HEK293 (cell line): Measurements from ENCODE around the gene R3HDM2.

ENCODE experiments used
- CTCF ChIA-PET: fragments of 350-600 bp; formaldehyde crosslinking; extraction: SDS; loops from one replicate; lab custom pipeline; 2021; ENCODE audit warnings: antibody characterized with exemption; lab: Yijun Ruan, JAX
- POLR2A ChIA-PET: fragments of 300-600 bp; formaldehyde crosslinking; extraction: SDS; loops from one replicate; lab custom pipeline; 2020; ENCODE audit warnings: antibody characterized with exemption, inconsistent platforms; lab: Yijun Ruan, JAX
- H3K27ac ChIP-seq: fragments of 200-500 bp; sonication (Bioruptor generic); 2 replicates; pipeline ENCODE4 v1.5.1; 2014; ENCODE audit warnings: low read depth, low read length, control low read depth, inconsistent platforms; ENCODE audit errors: extremely low read depth
- H3K36me3 ChIP-seq, 2 experiments: fragments of 200-500 bp in 1 of 2; sonication (Bioruptor generic) in 1 of 2; 1 replicate in 1 of 2; 2 replicates in 1 of 2; pipeline ENCODE4 v1.5.1; 2014 to 2017; ENCODE audit warnings: inconsistent platforms in 2 of 2, low read length in 2 of 2; ENCODE audit not compliant: control insufficient read depth in 2 of 2, insufficient read depth in 1 of 2
- H3K4me1 ChIP-seq: fragments of 200-500 bp; sonication (Bioruptor generic); 2 replicates; pipeline ENCODE4 v1.5.1; 2014; ENCODE audit warnings: mild to moderate bottlenecking, low read length, inconsistent platforms; ENCODE audit not compliant: control insufficient read depth, insufficient read depth
- H3K4me3 ChIP-seq: 2 replicates; pipeline ENCODE4 v1.5.1; 2011; ENCODE audit warnings: low read depth, mild to moderate bottlenecking, control low read depth, low read length, moderate library complexity
- H3K9me3 ChIP-seq: fragments of 200-500 bp; sonication (Bioruptor generic); 2 replicates; pipeline ENCODE4 v1.5.1; 2014; ENCODE audit warnings: low read depth, low read length, inconsistent platforms; ENCODE audit not compliant: control insufficient read depth, insufficient read depth
- BCL11B ChIP-seq: fragments of 450-650 bp; formaldehyde crosslinking; IDR thresholded peaks from 2 replicates; pipeline ENCODE4 v1.5.1; 2016; ENCODE audit warnings: low read depth, missing biosample characterization, missing genetic modification characterization
- GLIS1 ChIP-seq: fragments of 450-650 bp; formaldehyde crosslinking; IDR thresholded peaks from 2 replicates; pipeline ENCODE4 v1.5.1; 2016; ENCODE audit warnings: missing biosample characterization, missing genetic modification characterization
- GLIS2 ChIP-seq: fragments of 450-650 bp; formaldehyde crosslinking; IDR thresholded peaks from 2 replicates; pipeline ENCODE4 v1.5.1; 2016; ENCODE audit warnings: missing biosample characterization, missing genetic modification characterization
- KLF7 ChIP-seq: fragments of 450-650 bp; formaldehyde crosslinking; IDR thresholded peaks from 2 replicates; pipeline ENCODE4 v1.5.1; 2016; ENCODE audit warnings: missing biosample characterization, missing genetic modification characterization, borderline replicate concordance
- MYNN ChIP-seq: fragments of 450-650 bp; formaldehyde crosslinking; IDR thresholded peaks from 2 replicates; pipeline ENCODE4 v1.5.1; 2016; ENCODE audit warnings: missing biosample characterization, missing genetic modification characterization, borderline replicate concordance
- PRDM1 ChIP-seq: fragments of 450-650 bp; formaldehyde crosslinking; IDR thresholded peaks from 2 replicates; pipeline ENCODE4; 2016; ENCODE audit warnings: missing biosample characterization, missing genetic modification characterization
- SCRT2 ChIP-seq: fragments of 450-650 bp; formaldehyde crosslinking; IDR thresholded peaks from 2 replicates; pipeline ENCODE4 v1.5.1; 2016; ENCODE audit warnings: missing biosample characterization, missing genetic modification characterization
- TCF7L2 ChIP-seq: IDR thresholded peaks from 2 replicates; pipeline ENCODE4 v1.6.1; 2011; ENCODE audit warnings: low read depth, mild to moderate bottlenecking, inconsistent platforms, low read length, moderate library complexity, borderline replicate concordance
- TRIM28 ChIP-seq: IDR thresholded peaks from 2 replicates; pipeline ENCODE4 v1.6.1; 2011; ENCODE audit warnings: low read length, control low read depth, borderline replicate concordance
- YY1 ChIP-seq: fragments of 450-650 bp; formaldehyde crosslinking; IDR thresholded peaks from 2 replicates; pipeline ENCODE4 v1.5.1; 2018; ENCODE audit warnings: missing biosample characterization, missing genetic modification characterization
- ZBTB1 ChIP-seq: fragments of 450-650 bp; formaldehyde crosslinking; IDR thresholded peaks from 2 replicates; pipeline ENCODE4 v1.5.1; 2016; ENCODE audit warnings: missing biosample characterization, missing genetic modification characterization
- ZFP69B ChIP-seq: fragments of 450-650 bp; formaldehyde crosslinking; IDR thresholded peaks from 2 replicates; pipeline ENCODE4 v1.5.1; 2016; ENCODE audit warnings: missing biosample characterization, missing genetic modification characterization
- ZIC2 ChIP-seq: fragments of 450-650 bp; formaldehyde crosslinking; IDR thresholded peaks from 2 replicates; pipeline ENCODE4 v1.5.1; 2016; ENCODE audit warnings: missing biosample characterization, missing genetic modification characterization
- ZNF350 ChIP-seq: fragments of 450-650 bp; formaldehyde crosslinking; IDR thresholded peaks from 2 replicates; pipeline ENCODE4 v1.5.0; 2017; ENCODE audit warnings: missing biosample characterization, mild to moderate bottlenecking, missing genetic modification characterization
- ZNF366 ChIP-seq: fragments of 450-650 bp; formaldehyde crosslinking; conservative IDR thresholded peaks from 2 replicates; pipeline ENCODE4 v1.5.1; 2016; ENCODE audit warnings: missing biosample characterization, missing genetic modification characterization
- ZNF391 ChIP-seq: fragments of 450-650 bp; formaldehyde crosslinking; IDR thresholded peaks from 2 replicates; pipeline ENCODE4 v1.5.1; 2016; ENCODE audit warnings: low read depth, missing biosample characterization, missing genetic modification characterization, borderline replicate concordance
- ZNF398 ChIP-seq: fragments of 450-650 bp; formaldehyde crosslinking; IDR thresholded peaks from 2 replicates; pipeline ENCODE4 v1.5.1; 2017; ENCODE audit warnings: missing biosample characterization, missing genetic modification characterization
- ZNF423 ChIP-seq: fragments of 450-650 bp; formaldehyde crosslinking; IDR thresholded peaks from 2 replicates; pipeline ENCODE4 v1.5.1; 2016; ENCODE audit warnings: missing biosample characterization, missing genetic modification characterization
- ZNF449 ChIP-seq: fragments of 450-650 bp; formaldehyde crosslinking; IDR thresholded peaks from 2 replicates; pipeline ENCODE4 v1.5.1; 2017; ENCODE audit warnings: missing biosample characterization, mild to moderate bottlenecking, missing genetic modification characterization, moderate library complexity
- ZNF521 ChIP-seq: fragments of 450-650 bp; formaldehyde crosslinking; IDR thresholded peaks from 2 replicates; pipeline ENCODE4 v1.5.1; 2017; ENCODE audit warnings: missing biosample characterization, mild to moderate bottlenecking, missing genetic modification characterization
- ZNF701 ChIP-seq: fragments of 450-650 bp; formaldehyde crosslinking; IDR thresholded peaks from 2 replicates; pipeline ENCODE4 v1.5.1; 2016; ENCODE audit warnings: missing biosample characterization, missing genetic modification characterization
- ZNF837 ChIP-seq: fragments of 450-650 bp; formaldehyde crosslinking; IDR thresholded peaks from 2 replicates; pipeline ENCODE4 v1.5.1; 2016; ENCODE audit warnings: missing biosample characterization, missing genetic modification characterization
- ZSCAN16 ChIP-seq: fragments of 450-650 bp; formaldehyde crosslinking; IDR thresholded peaks from 2 replicates; pipeline ENCODE4 v1.5.1; 2016; ENCODE audit warnings: missing biosample characterization, missing genetic modification characterization
- ZSCAN18 ChIP-seq: fragments of 450-650 bp; formaldehyde crosslinking; IDR thresholded peaks from 2 replicates; pipeline ENCODE4 v1.5.1; 2016; ENCODE audit warnings: missing biosample characterization, missing genetic modification characterization
- TF ChIP-seq, protein P1 (sequence below): fragments of 450-650 bp; formaldehyde crosslinking; IDR thresholded peaks from 2 replicates; pipeline ENCODE4 v1.5.1; 2017; ENCODE audit warnings: missing biosample characterization, missing genetic modification characterization
- TF ChIP-seq, protein P2 (sequence below): fragments of 450-650 bp; formaldehyde crosslinking; conservative IDR thresholded peaks from 2 replicates; pipeline ENCODE4 v1.5.1; 2016; ENCODE audit warnings: low read depth, missing biosample characterization, missing genetic modification characterization
- TF ChIP-seq, protein P3 (sequence below): fragments of 450-650 bp; formaldehyde crosslinking; optimal IDR thresholded peaks from 2 replicates; pipeline ENCODE3; 2016; ENCODE audit warnings: missing biosample characterization, mild to moderate bottlenecking, missing genetic modification characterization

R3HDM2 gene

GRCh38 chr12:57221169-57221917, 209.5 kb downstream of the R3HDM2 start (continued):
- TF ChIP-seq ZNF449 (tag by site-specific recombination) (no peak), ZNF837 (no peak), GLIS1 (peak; percentile 73), ZIC2 (tag by site-specific recombination) (peak; percentile 73), ZBTB1 (no peak), ZNF701 (tag by site-specific recombination) (no peak), ZFP69B (no peak), TRIM28 (no peak), KLF7 (tag by site-specific recombination) (no peak), ZSCAN16 (no peak), ZNF398 (0 out of 2 replicates have a peak, but pooled peaks have one; percentile 11), ZNF366 (tag by site-specific recombination) (peak; percentile 19; the same call in 1 of the 2 replicates), ZNF423 (tag by site-specific recombination) (no peak)
- TF ChIP-seq, protein P1, sequence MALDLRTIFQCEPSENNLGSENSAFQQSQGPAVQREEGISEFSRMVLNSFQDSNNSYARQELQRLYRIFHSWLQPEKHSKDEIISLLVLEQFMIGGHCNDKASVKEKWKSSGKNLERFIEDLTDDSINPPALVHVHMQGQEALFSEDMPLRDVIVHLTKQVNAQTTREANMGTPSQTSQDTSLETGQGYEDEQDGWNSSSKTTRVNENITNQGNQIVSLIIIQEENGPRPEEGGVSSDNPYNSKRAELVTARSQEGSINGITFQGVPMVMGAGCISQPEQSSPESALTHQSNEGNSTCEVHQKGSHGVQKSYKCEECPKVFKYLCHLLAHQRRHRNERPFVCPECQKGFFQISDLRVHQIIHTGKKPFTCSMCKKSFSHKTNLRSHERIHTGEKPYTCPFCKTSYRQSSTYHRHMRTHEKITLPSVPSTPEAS = no peak

- H3K4me3 ChIP-seq = no peak overlapping the region
- H3K9me3 ChIP-seq = no peaks in the 10 kb centered on the region
- ChIA-PET POLR2A (interaction anchor here (1.2 kb wide), 1 partner anchor 9 kb away, joined by 5 read pairs; the partner anchor contains the start of gene SHMT2), CTCF (interaction anchor here (13.7 kb wide), 1 partner anchor 19 kb away, joined by 192 read pairs; a partner anchor contains a TSS)
- H3K4me1 ChIP-seq = no peaks in the 10 kb centered on the region; the same call in 1 of the 2 replicates
- no peak overlapping the region for H3K27ac ChIP-seq
- no peaks in the 10 kb centered on the region for H3K36me3 ChIP-seq
- no peak for TF ChIP-seq SCRT2
- TF ChIP-seq YY1 (tag by site-specific recombination) = no peak
- TF ChIP-seq, protein P2, sequence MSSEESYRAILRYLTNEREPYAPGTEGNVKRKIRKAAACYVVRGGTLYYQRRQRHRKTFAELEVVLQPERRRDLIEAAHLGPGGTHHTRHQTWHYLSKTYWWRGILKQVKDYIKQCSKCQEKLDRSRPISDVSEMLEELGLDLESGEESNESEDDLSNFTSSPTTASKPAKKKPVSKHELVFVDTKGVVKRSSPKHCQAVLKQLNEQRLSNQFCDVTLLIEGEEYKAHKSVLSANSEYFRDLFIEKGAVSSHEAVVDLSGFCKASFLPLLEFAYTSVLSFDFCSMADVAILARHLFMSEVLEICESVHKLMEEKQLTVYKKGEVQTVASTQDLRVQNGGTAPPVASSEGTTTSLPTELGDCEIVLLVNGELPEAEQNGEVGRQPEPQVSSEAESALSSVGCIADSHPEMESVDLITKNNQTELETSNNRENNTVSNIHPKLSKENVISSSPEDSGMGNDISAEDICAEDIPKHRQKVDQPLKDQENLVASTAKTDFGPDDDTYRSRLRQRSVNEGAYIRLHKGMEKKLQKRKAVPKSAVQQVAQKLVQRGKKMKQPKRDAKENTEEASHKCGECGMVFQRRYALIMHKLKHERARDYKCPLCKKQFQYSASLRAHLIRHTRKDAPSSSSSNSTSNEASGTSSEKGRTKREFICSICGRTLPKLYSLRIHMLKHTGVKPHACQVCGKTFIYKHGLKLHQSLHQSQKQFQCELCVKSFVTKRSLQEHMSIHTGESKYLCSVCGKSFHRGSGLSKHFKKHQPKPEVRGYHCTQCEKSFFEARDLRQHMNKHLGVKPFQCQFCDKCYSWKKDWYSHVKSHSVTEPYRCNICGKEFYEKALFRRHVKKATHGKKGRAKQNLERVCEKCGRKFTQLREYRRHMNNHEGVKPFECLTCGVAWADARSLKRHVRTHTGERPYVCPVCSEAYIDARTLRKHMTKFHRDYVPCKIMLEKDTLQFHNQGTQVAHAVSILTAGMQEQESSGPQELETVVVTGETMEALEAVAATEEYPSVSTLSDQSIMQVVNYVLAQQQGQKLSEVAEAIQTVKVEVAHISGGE (tag by site-specific recombination) = no peak
- no peak for TF ChIP-seq TCF7L2
- TF ChIP-seq ZSCAN18 = no peak
- no peak for TF ChIP-seq BCL11B (tag by site-specific recombination)
- TF ChIP-seq GLIS2 (tag by site-specific recombination) = no peak
- TF ChIP-seq, protein P3, sequence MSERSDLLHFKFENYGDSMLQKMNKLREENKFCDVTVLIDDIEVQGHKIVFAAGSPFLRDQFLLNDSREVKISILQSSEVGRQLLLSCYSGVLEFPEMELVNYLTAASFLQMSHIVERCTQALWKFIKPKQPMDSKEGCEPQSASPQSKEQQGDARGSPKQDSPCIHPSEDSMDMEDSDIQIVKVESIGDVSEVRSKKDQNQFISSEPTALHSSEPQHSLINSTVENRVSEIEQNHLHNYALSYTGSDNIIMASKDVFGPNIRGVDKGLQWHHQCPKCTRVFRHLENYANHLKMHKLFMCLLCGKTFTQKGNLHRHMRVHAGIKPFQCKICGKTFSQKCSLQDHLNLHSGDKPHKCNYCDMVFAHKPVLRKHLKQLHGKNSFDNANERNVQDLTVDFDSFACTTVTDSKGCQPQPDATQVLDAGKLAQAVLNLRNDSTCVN (tag by site-specific recombination) = peak; percentile 7
- TF ChIP-seq ZNF350 (tag by site-specific recombination) = no peak
- no peak for TF ChIP-seq MYNN (tag by site-specific recombination)
- TF ChIP-seq ZNF521 (tag by site-specific recombination) = no peak
- no peak for TF ChIP-seq PRDM1 (tag by site-specific recombination)
- no peak for TF ChIP-seq TRIM28
- 0 out of 2 replicates have a peak, but pooled peaks have one; percentile 45 for TF ChIP-seq ZNF391 (tag by site-specific recombination)
These were observed 210.1 kb downstream of the R3HDM2 start for GRCh38 chr12:57220770-57221168.
